HuH-7 (cell line): ENCODE data around the gene THRA.
"Not testable (repeated sequence)": the region's sequence is repeated elsewhere in the genome, so short reads cannot be mapped to it uniquely, and the experiment has no call there.

ENCODE experiments used
- DNase-seq: peaks from one replicate; pipeline ENCODE4 v3.0.0; 2011; ENCODE audit warnings: low spot score

The THRA gene

DNA sequence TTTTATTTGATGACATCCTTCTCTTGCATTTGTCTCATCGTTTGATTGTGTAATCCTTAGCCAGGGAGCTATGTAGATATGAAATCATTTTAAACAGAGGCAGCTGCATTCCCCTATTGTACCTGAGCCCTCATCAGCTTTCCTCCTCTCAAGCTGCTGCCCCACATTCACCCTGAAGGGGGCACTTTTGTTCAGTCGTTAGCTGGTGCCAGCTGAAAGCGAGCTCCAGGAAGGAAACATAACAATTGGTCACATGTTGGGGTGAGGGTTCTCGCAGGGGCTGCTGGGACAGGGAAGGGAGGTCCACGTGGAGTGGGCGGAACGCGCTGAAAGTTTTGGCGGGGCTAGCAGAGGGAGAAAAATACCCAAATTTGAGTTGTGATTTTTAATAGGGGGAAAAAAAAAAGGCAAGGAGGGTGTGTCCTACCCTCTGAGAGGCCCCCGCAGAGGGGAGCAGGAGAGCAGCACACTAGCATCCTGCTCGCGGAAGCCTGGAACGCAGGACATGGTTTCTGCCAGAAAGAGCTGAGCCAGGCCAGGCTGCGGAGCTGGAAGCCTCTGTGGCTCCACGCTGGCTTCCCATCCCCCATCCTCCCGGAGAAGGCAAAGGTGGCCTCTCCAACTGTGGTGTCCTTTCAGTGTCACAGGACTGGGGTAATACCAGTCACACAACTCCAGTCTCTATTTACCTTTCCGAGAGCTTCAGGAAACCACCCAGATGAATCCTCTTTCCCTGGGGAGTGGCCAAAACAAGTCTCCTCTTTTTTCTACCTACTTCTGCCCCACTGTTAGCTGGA lies 50.5 kb downstream of the THRA start:
- DNase-seq, result peak; percentile 95

DNA sequence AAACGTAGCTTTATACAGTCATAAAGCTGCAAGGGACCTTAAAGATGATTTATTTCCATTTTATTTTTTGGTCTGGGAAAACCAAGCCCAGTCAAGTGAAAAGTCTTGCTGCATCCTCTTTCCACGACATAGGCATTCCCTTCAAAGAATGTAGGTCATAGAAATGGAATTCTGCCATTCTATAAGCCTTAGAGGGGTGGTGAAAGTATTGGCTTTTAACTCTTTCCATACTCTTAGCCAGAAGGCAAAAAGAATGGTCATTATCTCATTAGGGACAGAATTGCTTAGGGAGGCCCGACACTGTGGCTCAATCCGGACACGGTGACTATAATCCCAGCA lies 51.1 kb downstream of the THRA start:
- DNase-seq, result no peak

DNA sequence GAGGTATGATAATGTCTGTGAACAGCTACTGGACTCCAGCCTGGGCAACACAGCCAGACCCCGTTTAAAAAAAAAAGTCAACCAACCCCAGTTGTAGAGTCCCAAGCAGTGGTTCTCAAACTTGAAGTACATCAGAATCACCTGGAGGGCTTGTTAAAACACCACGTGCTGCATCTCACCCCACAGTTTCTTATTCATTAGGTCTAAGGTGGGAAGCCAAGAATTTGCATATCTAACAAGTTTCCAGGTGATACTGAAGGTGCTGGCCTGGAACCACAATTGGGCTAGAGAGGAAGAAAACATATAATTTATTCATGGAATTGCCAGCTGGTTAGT lies 52.3 kb downstream of the THRA start:
- DNase-seq, result no peak

DNA sequence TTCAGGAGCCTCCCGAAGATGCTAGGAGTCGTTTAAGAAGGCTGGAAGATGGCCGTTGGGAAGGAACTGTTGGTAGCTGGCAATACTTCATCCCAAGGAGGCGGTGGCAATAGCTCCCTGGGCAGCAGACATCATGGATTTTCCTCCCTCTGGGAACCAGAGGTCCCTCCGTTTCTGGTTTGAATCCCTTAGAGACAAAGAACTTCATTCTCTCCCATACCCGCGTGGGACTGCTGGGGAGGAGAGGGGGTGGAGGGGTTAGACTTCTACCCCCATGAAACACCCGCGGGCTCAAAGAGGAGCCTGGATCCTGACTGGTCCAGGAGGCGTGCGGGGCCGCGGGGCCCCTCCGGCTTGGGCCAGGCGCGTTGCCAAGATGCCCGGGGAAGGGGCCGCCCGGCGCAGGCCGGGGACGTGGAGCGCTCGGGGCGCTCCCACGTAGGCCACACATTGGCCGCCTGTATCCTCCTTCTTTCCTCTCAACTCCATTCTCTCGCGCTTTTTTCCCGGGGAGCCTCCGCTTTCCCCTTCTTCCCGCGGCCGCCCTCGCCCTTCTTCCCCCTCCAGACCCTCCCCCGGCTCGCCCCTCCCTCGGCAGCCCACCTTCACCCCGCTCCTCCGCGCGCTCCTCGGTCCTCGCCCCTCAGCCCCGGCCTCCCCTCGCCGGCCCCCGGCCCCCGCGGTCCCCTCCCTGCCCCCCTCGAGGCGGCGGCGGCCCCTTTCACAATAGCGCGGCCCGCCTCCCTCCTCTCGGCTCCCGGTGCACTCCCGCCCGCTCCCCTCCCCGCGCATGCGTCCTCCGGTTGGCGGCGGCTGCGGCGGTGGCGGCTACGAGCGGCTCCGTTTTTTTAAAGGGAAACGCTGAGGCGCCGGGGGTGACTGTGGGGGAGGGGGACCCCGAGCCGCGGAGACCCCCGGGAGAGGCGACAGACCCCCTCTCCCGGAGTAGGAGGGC lies 58.7 kb downstream of the THRA start, which contains the start of gene MSL1:
TSS of gene MSL1 (plus strand) at position 791 of the 955 bp plus-strand sequence. CDS start 642 bp downstream, outside the sequence.
- peak; percentile 86 for DNase-seq

DNA sequence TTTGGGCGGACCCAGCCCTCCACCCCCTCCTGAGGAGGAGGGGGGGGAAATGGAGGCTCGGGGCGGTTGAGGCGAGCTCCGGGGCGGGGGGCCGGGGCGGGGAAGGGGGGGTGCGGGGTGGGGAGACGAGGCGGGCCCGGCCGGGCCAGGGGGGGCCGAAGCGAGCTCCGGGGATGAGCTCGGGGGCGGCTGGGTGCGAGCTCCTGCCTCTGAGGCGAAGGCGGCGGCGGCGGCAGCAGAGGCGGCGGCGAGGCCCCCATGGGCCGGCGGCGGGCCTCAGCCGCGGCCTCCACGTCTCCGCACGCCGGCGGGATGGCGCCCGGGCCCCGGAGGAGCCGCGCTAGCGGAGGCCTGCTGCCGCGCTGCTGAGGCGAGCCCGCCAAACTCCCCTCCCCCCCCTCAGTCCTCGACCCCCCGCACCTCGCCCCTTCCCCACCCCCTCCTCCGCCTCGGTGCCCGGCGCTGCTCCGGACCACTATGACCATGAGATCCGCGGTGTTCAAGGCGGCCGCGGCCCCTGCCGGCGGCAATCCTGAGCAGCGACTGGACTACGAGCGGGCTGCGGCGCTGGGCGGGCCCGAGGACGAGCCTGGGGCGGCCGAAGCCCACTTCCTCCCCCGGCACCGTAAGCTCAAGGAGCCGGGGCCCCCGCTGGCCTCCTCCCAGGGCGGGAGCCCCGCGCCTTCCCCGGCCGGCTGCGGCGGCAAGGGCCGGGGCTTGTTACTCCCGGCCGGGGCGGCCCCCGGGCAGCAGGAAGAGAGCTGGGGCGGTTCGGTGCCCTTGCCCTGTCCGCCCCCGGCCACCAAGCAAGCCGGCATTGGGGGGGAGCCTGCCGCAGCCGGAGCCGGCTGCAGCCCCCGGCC lies 59.6 kb downstream of the THRA start:
- DNase-seq, result no peak

DNA sequence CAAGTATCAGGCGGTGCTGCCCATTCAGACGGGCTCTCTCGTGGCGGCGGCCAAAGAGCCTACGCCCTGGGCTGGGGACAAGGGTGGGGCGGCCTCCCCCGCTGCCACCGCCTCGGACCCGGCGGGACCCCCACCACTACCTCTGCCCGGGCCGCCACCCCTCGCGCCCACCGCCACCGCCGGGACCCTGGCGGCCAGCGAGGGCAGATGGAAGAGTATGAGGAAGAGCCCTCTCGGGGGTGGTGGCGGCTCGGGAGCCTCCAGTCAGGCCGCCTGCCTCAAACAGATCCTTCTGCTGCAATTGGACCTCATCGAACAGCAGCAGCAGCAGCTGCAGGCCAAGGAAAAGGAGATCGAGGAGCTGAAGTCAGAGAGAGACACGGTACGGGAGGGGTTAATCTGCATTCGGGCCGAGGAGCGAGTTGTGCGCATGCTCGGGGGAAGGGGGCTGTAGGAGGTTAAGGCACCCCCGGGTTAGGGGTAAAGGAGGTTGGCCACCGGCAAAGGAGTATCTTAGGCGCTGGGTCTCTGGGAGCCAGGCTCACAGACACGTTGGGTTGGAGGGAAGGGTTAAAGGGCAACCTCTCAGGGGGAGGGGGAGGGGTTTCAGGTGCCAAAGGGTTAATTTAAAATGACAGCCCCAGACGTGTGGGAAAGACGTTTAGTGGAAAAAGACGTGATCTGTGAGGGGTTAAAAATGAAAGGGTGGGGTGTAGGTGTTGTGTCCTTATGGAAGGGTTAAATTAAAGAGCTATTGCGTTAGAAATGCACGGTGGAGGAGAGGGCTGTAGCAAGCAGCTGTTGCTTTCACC lies 60.4 kb downstream of the THRA start:
- DNase-seq, result no peak

DNA sequence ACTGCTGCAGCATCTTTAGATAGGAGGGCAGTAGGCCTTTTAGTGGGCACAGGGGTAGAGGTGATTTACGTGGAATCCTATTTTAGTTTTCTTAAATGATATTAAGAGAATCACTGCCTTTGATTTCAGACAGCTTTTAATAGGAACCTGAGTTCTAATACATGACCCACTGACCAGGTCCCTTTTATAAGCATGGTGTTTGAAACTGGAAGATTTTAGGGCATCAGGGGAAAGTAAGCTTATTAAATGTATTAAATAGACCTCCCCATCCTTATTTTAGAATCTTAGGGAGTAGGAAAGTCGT lies 61.0 kb downstream of the THRA start:
- DNase-seq, result no peak

DNA sequence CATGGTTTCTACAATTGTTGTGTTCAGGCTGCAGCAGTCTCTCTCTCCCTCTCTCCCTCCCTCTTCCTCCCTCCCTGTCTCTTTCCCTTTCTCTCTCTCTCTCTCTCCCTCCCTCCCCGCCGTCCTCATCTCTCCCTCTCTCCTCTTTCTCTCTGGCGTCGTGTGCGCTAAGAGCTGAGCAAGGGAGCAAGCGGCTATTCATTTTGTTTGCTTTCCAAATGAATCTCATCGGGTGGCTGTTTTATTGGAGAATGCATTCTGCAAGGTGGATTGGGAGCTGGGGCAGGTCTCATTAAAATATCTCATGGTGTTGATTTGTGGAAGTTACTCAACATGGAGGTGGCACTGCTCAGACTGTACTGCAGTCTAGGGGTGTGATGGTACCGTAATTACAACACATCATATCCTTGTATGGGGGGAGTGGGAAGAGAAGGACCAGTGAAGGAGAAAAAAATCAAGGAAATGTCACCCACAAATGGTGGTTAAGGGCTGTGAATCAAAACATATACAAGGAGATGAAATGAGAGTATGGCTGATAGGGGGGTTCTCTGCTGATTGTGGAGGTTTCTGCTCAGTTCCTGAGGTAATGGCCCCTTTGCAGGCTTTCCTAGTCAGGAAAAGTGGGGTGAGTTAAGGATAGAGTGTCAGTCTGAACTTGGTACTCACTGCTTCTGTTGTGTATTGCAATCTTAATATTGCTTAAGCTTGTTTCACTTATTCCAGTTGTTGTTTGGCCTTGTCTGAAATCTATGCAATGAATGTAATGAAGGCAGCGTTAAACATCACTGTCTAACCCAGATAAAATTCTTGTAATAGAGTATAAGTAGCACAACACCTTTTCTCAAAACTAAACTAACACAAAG lies 61.7 kb downstream of the THRA start:
- DNase-seq, result no peak

DNA sequence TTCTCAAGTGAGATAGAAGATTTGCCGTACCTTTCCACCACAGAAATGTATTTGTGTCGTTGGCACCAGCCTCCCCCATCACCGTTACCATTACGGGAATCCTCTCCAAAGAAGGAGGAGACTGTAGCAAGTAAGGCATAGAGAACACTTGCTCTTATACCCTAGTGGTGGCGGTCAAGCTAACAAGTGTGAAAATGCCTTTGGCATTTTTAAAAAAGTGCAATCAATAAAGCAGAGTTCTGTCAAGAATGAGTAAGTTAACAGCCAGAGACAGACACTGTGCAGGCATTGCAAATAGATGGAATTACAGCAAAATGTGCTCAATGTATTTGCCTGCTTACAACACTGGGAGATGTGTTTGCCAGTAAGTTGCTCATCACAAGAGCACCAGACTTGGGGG lies 66.7 kb downstream of the THRA start:
- DNase-seq, result no peak

DNA sequence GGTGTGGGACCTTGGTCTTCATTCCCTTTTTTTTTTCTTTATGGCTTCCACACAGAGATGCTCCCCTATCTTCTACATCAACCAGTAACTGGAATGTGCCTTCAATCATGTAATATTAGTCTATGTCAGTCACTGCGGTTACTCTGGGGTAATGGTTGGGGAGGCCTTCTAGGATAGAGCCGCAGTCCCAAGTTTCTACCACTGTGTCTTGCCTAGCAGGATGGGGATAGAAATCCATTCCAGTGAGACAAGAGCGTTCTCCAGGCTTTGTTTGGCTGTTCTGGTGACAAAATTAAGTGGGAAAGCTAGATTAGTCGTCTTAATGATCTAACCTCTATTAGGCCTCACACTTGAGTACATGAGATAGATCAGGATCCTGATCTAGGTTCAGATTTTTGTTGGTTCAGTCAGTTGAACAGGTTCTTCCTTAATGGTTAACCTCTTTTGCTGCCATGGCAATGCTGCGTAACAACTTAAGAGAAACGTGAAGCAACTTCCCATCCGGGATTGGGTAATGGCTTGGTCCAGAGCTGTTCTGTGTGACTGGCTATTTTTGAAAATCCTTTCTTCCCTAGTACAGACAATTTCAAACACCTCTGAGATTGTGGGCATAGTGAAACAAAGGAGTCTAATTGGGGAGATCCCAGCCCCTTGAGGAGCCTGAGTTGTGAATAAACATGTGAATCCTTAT lies 67.7 kb downstream of the THRA start:
- DNase-seq, result no peak

DNA sequence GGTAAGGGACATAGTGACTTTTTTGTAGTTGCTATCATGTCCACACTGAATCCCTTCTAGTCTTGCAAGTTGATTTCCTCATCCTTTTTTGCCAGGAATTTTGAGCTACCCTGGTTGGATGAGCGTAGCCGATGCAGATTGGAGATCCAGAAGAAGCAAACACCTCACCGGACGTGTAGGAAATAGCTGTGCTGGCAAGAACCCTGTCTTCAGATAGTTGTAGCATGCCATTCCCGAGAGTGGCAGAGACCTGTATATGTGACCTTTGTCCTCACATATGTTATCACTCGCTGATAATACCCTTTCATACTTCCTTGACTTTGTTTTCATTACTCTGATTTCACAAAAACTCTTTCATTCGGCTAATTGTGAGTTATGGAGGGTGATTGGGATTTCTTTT lies 71.4 kb downstream of the THRA start:
- DNase-seq, result no peak

DNA sequence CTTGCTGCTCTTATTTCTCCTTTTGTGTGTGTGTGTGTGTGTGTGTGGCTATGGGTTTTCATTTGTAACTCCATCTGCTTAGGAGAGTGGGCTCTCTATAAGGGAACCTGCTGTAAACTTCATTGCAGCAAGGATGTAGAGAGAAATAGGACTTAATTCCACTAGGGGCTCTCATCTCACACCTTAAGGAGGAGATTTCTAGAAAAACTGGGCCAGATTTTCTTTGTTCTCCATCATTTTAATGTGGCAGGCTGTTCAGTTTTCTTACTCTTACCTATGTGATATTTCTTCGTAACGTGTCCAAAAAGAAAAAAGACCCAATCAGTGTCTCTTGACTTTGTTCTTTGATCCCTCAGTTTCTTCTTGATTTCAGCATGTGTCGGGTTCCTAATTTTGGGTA lies 73.1 kb downstream of the THRA start:
- no peak for DNase-seq

DNA sequence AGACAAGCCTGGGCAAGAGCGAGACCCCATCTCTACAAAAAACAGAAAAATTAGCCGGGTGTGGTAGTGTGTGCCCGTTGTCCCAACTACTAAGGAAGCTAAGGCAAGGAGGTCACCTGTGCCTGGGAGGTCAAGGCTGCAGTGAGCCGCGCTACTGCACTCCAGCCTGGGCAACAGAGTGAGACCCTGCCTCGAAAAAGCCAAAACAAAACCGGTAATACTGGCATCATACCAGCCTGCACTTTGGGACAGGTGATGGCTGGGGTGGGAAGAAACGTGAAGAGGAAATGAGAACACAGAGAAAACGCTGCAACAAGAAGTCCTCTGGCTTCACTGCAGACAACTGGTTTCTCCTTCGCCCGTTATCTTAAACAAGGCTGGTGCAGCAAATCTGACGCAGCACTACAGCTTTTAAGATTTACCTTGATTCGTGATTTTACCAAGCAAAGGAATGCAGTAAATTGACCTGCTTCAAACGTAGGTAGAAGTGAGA lies 76.8 kb downstream of the THRA start:
- no peak for DNase-seq

DNA sequence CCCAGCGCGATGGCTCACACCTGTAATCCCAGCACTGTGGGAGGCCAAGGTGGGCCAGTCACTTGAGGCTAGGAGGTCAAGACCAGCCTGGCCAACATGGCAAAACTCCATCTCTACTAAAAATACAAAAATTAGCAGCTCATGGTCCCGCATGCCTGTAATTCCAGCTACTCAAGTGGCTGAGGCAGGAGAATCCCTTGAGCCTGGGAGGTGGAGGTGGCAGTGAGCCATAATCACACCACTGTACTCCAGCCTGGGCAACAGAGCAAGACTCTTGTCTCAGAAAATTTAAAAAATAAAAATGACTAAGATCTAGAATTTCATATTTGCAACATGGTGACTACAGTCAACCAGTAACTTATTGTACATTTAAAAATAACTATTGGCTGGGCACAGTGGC lies 80.4 kb downstream of the THRA start:
- not testable (repeated sequence) for DNase-seq
